HL-60 (cell line): ENCODE measurements around the gene MDC1.
A peak's percentile ranks its signal among the peaks of the same experiment; 100 is the strongest.

Experiments used
- POLR2AphosphoS5 ChIP-seq: IDR thresholded peaks from 2 replicates; pipeline ENCODE4 v1.6.1; 2012; ENCODE audit warnings: low read depth
- SPI1 ChIP-seq: IDR thresholded peaks from 2 replicates; pipeline ENCODE4 v1.6.1; 2012; ENCODE audit warnings: low read depth, mild to moderate bottlenecking, borderline replicate concordance
- TF ChIP-seq, protein P1 (sequence below): IDR thresholded peaks from one replicate; pipeline ENCODE4 v1.5.1; 2011; ENCODE audit warnings: low read length, control low read depth, inconsistent platforms; ENCODE audit not compliant: insufficient read depth
- TF ChIP-seq, protein P2 (sequence below): IDR thresholded peaks from 2 replicates; pipeline ENCODE4 v1.6.1; 2012; ENCODE audit warnings: low read depth; ENCODE audit not compliant: insufficient replicate concordance

DNA sequence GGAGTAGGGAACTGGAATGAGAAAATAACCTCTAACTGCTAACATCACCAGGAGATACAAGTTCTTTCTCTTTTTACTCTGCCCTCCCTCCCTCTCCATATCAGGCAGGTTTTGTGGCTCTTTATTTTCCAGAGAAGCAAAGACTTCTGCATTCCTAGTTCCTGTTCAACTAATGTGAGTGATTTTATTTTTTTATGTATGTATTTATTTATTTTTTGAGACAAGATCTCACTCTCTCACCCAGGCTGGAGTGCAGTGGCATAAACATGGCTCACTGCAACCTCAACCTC, 33.2 kb upstream of the MDC1 start:
- TF ChIP-seq, protein P1, sequence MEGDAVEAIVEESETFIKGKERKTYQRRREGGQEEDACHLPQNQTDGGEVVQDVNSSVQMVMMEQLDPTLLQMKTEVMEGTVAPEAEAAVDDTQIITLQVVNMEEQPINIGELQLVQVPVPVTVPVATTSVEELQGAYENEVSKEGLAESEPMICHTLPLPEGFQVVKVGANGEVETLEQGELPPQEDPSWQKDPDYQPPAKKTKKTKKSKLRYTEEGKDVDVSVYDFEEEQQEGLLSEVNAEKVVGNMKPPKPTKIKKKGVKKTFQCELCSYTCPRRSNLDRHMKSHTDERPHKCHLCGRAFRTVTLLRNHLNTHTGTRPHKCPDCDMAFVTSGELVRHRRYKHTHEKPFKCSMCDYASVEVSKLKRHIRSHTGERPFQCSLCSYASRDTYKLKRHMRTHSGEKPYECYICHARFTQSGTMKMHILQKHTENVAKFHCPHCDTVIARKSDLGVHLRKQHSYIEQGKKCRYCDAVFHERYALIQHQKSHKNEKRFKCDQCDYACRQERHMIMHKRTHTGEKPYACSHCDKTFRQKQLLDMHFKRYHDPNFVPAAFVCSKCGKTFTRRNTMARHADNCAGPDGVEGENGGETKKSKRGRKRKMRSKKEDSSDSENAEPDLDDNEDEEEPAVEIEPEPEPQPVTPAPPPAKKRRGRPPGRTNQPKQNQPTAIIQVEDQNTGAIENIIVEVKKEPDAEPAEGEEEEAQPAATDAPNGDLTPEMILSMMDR: no peak
- TF ChIP-seq, protein P2, sequence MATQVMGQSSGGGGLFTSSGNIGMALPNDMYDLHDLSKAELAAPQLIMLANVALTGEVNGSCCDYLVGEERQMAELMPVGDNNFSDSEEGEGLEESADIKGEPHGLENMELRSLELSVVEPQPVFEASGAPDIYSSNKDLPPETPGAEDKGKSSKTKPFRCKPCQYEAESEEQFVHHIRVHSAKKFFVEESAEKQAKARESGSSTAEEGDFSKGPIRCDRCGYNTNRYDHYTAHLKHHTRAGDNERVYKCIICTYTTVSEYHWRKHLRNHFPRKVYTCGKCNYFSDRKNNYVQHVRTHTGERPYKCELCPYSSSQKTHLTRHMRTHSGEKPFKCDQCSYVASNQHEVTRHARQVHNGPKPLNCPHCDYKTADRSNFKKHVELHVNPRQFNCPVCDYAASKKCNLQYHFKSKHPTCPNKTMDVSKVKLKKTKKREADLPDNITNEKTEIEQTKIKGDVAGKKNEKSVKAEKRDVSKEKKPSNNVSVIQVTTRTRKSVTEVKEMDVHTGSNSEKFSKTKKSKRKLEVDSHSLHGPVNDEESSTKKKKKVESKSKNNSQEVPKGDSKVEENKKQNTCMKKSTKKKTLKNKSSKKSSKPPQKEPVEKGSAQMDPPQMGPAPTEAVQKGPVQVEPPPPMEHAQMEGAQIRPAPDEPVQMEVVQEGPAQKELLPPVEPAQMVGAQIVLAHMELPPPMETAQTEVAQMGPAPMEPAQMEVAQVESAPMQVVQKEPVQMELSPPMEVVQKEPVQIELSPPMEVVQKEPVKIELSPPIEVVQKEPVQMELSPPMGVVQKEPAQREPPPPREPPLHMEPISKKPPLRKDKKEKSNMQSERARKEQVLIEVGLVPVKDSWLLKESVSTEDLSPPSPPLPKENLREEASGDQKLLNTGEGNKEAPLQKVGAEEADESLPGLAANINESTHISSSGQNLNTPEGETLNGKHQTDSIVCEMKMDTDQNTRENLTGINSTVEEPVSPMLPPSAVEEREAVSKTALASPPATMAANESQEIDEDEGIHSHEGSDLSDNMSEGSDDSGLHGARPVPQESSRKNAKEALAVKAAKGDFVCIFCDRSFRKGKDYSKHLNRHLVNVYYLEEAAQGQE: no peak
- TF ChIP-seq POLR2AphosphoS5 (no peak), SPI1 (peak; percentile 39; the same call in 1 of the 2 replicates)
